CD4-positive, alpha-beta T cell treated with Interleukin-4 for 4 hours (primary cell): ENCODE measurements around the gene LRRK2.
"Not testable (repeated sequence)": the region's sequence is repeated elsewhere in the genome, so short reads cannot be mapped to it uniquely, and the experiment has no call there.

ENCODE experiments used
- DNase-seq: peaks from one replicate; pipeline ENCODE4 v3.0.0-alpha.2; 2020

LRRK2 gene

GRCh38 chr12:40250652-40251051 lies 25.9 kb downstream of the LRRK2 start:
- not testable (repeated sequence) for DNase-seq

- DNase-seq: no peak
Measured at GRCh38 chr12:40253936-40254335, 29.1 kb downstream of the LRRK2 start.

- no peak for DNase-seq
Measured at GRCh38 chr12:40254455-40255085, 29.8 kb downstream of the LRRK2 start.

GRCh38 chr12:40258371-40258770 lies 33.6 kb downstream of the LRRK2 start:
- no peak for DNase-seq

- DNase-seq: no peak
Measured at GRCh38 chr12:40261937-40262336, 37.1 kb downstream of the LRRK2 start.

- DNase-seq: no peak
Measured at GRCh38 chr12:40262657-40263056, 37.9 kb downstream of the LRRK2 start.

- DNase-seq: no peak
Measured at GRCh38 chr12:40263616-40264409, 39.0 kb downstream of the LRRK2 start.

- DNase-seq: no peak
Measured at GRCh38 chr12:40271981-40272664, 47.3 kb downstream of the LRRK2 start.

- DNase-seq: no peak
Measured at GRCh38 chr12:40281791-40282364, 57.1 kb downstream of the LRRK2 start.

- no peak for DNase-seq
Measured at GRCh38 chr12:40286583-40286982, 61.8 kb downstream of the LRRK2 start.

- no peak for DNase-seq
Measured at GRCh38 chr12:40287369-40287975, 62.7 kb downstream of the LRRK2 start.

- no peak for DNase-seq
Measured at GRCh38 chr12:40292788-40293429, 68.1 kb downstream of the LRRK2 start.

- no peak for DNase-seq
Measured at GRCh38 chr12:40298341-40298740, 73.5 kb downstream of the LRRK2 start.

GRCh38 chr12:40300490-40300889 lies 75.7 kb downstream of the LRRK2 start:
- no peak for DNase-seq

- no peak for DNase-seq
Measured at GRCh38 chr12:40309001-40309400, 84.2 kb downstream of the LRRK2 start.

- no peak for DNase-seq
Measured at GRCh38 chr12:40310211-40310610, 85.4 kb downstream of the LRRK2 start.

GRCh38 chr12:40312196-40312595 lies 87.4 kb downstream of the LRRK2 start:
- no peak for DNase-seq

- DNase-seq: no peak
Measured at GRCh38 chr12:40312982-40313576, 88.3 kb downstream of the LRRK2 start.

- no peak for DNase-seq
Measured at GRCh38 chr12:40313928-40314327, 89.1 kb downstream of the LRRK2 start.

GRCh38 chr12:40314927-40315326 lies 90.1 kb downstream of the LRRK2 start:
- no peak for DNase-seq

GRCh38 chr12:40315375-40315774 lies 90.6 kb downstream of the LRRK2 start:
- no peak for DNase-seq

GRCh38 chr12:40324261-40324660 lies 99.5 kb downstream of the LRRK2 start:
- DNase-seq: no peak
